ENCODE data around the gene RBM39. TPM values are rescaled to one million over a fixed set of nuclear protein-coding genes. Genes with fewer than 3 reads are reported as not detected.
"Not testable (repeated sequence)": the region's sequence is repeated elsewhere in the genome, so short reads cannot be mapped to it uniquely, and the experiment has no call there.

The RBM39 gene
- total RNA-seq, 1 experiment from 2014 or later: 494 TPM

DNA sequence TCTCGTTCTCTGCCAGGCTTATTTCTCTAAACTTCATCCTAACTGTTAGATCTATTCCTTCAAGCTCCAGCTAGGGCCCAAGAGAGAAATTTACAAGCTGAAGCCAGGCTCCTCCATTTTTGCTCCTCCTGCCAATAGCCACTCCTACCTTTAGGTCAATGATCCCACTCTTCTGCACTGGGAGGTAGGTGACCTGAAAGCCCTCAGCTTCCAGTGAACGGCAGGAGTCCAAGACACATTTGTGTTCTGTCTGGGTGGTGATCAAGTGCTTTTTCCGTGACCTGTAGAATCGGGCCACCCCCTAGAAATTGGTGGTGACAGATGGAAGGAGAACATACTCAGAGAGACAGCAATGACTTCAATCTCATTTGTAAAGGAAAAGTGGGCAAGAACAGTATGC lies 51.8 kb downstream of the RBM39 start:
- DNase-seq (ENCODE audit: extremely low read depth, low read depth): no peak

DNA sequence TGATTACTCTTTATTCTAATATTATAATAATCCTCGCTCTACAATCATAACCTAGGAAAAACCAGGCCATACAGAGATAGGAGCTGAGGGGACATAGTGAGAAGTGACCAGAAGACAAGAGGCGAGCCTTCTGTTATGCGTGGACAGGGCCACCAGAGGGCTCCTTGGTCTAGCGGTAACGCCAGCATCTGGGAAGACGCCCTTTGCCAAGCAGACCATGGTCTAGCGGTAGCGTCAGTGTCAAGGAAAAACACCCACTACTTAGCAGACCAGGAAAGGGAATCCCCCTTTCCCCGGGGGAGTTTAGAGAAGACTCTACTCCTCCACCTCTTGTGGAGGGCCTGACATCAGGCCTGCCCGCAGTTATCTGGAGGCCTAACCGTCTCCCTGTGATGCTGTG lies 55.2 kb downstream of the RBM39 start:
- DNase-seq (ENCODE audit: extremely low read depth, low read depth): not testable (repeated sequence)

DNA sequence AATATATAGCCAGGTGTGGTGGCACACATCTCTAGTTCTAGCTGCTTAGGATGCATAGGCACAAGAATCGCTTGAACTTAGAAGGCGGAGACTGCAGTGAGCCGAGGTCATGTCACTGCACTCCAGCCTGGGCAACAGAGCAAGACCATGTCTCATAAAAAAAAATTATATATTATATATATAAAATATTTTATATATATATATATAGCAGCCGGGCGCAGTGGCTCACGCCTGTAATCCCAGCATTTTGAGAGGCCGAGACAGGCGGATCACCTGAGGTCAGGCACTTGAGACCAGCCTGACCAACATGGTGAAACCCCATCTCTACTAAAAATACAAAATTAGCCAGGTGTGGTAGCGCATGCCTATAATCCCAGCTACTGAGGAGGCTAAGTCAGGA lies 56.7 kb downstream of the RBM39 start:
- not testable (repeated sequence) for DNase-seq (ENCODE audit: extremely low read depth, low read depth)

DNA sequence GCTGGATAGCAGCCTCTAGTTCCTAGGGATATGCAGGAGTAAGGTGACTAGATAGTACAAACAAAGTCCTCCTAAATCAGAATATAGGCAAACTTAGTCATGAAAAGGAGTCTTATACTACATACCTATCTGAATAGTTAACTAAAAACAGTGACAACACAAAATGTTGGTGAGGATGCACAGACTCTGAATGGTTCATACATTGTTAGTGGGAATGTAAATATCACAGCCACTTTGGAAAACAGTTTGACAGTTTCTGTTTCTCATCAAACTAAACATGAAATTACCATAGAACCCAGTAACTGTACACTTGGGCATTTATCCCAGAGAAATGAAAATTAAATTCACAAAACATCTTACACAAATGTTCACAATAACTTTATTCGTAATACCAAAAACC lies 60.1 kb downstream of the RBM39 start:
- no peak for DNase-seq (ENCODE audit: extremely low read depth, low read depth)

DNA sequence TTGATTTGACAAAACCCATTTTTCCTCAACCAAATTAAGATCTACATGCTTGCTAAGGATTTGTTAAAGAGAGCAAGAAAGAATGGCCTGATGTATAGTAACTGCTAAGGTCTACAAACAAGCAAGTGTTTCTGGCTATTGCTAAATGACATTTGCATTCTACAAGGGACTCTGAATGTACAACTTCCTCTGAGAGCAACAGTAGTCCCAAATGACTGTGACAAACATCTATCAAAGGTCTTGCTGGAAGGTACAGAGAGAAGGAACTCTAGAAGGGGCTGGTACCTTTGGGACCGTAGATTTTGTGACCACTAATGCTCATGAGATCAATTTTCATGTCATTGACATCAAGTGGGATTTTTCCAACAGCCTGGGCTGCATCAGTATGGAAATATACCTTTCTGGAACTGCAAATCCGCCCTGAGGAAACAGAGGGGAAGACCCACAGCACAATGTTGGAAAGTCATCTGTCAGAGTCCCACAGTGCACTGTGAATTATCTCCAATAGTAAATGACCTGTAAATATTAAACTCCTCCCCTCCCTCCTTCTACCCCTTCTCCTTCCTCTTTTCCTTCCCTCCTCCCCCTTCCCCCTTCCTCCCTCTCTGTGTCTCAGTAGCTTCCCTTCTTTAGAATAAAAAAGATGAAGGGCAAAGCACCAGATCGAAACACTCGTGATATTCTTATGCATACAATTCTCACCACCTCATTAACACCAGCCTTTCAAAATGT lies 61.4 kb downstream of the RBM39 start:
- DNase-seq (ENCODE audit: extremely low read depth, low read depth): no peak

DNA sequence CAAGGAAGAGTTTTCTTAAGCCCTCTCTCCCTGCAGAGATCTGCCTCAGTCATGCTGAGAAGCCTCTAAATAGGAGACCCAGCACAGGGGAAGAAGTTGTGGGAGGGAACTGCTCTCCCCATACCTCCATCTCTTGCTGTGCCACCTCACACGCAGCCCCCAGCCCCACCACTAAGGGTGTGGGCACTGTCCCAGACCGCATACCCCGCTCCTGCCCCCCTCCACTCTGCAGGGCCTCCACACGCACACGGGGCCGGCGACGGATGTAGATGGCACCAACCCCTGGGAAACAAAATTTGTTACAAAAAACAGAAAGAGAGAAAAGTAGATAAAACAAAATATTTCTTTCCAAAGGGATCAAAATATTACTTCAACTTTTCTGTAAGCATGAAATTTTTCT lies 67.1 kb downstream of the RBM39 start:
- DNase-seq (ENCODE audit: extremely low read depth, low read depth): no peak

DNA sequence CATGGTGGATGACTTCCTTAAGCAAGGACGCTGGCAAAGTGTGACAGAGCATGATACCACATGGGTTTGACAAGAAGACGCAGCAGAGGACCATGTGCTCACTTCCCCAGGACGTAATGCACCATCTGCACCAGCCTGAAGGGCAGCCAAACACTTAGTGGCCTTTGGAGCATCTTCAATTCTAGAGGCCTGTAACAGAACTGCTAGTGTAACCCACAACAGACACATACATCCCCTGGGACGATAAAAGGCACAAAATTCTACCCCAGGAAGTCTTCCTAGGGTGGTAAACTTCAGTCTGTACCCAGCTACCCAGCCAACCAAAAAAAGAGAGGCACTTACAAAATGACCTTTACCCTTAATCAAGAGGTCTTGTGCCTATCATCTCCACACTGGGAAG lies 68.2 kb downstream of the RBM39 start:
- no peak for DNase-seq (ENCODE audit: extremely low read depth, low read depth)

DNA sequence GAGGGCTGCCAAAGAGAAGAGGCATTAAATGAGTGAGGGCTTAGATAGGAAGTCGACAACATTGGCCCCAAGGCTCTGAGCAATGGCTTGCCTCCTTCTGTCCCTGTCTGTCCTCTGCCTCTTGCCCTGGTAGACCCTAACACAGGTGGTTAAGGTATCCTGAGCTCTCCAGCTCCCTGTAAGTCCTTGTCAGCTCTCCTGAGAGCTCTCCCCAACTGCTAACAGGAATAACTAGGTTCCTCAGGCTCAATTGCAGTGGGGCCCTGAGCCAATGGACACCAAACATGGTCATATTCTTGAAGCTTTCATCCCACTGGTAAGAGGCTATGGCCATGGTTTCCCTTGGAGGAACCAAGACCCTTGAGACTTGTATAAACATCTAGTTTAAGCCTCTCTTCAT lies 72.4 kb downstream of the RBM39 start:
- no peak for DNase-seq (ENCODE audit: extremely low read depth, low read depth)

DNA sequence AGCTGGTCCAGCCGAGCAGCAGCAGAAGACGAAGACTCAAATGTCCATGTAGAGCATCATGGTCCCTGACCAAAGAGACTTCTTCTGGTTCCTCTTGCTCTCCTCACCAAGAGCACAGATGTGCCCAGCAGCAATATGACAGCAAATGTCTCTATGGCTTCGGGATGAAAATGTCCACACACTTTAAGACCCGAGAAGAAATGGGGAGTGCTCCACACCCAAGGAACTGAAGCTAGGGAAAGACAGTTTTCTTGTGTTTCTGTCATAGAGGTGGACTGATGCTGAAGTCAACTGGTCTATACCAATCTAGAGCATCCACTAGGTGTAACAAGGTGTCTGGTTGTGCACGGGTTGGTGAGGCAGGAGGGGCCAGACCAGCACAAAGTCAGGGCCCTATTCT lies 72.8 kb downstream of the RBM39 start:
- DNase-seq (ENCODE audit: extremely low read depth, low read depth): no peak

DNA sequence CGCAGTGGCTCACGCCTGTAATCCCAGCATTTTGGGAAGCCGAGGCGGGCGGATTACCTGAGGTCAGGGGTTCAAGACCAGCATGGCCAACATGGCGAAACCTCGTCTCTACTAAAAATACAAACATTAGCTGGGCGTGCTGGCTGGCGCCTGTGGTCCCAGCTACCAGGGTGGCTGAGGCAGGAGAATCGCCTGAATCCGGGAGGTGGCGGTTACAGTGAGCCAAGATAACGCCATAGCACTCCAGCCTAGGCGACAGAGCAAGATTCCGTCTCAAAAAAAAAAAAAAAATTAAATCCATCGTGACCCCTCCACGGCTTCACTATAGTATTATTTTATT lies 76.1 kb downstream of the RBM39 start:
- no peak for DNase-seq (ENCODE audit: extremely low read depth, low read depth)

DNA sequence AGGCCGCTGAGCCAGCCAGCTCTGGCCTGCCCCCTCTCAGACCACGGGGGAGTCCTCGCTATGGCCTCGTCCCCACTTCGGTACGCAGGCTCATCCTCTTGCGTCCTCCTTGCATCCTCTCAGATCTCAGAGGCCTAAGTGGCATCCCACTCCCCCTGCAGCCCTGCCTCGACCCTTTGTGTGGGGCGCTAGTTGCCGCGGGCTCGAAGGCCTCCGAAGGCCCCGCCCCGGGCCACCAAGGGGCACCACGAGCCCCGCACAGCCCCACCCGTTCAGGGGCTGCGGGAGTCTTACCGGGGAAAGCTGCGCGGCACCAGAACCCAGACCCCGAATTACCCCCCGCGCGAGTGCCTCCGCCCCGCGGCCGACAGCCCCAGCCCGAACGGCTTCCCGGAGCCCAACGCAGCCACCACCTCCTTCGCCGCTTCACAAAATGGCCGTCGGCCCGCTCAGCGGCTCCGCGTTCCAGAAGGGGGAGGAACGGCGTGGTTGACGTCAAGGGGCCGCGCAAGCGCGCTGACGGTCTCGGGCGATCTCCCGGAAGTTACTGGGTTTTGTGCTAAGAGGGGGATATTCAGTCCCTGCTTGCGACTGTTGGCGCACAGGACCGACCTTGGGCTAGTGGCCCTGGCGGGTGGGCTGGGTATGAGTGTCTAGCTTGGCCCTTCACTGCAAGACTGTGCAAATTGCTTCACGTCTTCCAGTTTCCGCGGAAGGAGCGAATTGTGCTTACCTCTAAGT lies 77.4 kb downstream of the RBM39 start, which contains the start of the genes CPNE1 and RBM12:
Gene CPNE1, minus strand, starts transcription at position 435 of the 741 bp plus-strand sequence. CDS start 31,977 bp downstream, outside the sequence.
Gene RBM12, minus strand, starts transcription at position 435 of the 741 bp plus-strand sequence. CDS start 9,578 bp downstream, outside the sequence.
- peak; percentile 87 for DNase-seq (ENCODE audit: extremely low read depth, low read depth)

DNA sequence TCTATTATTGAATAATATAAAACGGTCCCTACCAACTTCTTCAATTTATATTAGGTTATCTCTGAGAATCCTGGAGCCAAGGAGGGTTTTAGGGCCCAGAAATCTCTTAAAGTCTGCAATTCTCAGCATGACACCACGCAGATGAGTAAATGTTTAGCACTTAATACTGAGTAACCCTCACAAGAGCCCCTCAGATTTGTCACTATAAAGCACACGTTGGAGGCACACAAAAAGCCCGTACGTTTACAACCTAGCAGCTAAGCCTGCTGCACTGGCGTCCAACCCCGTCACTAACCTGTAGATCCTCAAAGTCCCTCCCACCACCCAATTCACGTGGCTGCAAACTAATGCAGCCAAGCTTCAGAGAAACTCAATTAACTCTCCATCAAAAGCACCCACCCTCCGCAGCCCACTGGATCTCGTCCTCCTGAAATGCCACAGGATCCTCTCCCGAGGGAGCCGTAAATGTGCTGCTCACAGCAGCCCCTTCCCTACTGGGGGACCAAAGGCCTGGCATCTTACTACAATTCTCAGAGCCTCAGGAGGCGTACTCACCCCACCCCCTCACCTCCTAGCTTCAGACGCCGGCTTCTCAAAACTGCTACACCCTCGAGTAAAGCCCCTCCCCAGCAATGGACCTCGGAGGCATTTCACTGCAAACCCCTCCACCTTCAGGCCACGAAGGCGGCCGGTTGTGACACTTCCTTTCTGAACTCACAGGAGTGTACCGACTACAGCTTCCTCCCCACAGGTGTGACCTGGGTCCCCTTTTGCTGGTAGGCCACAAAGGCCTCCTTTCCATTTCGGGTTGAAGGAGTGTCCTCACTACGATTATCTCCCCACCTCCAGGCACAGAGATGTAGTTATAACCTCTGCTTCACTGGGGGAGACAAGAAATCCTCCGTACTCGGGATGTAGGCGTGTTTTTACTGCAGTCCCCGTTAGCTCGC lies 78.3 kb downstream of the RBM39 start:
- peak; percentile 6 for DNase-seq (ENCODE audit: extremely low read depth, low read depth)

DNA sequence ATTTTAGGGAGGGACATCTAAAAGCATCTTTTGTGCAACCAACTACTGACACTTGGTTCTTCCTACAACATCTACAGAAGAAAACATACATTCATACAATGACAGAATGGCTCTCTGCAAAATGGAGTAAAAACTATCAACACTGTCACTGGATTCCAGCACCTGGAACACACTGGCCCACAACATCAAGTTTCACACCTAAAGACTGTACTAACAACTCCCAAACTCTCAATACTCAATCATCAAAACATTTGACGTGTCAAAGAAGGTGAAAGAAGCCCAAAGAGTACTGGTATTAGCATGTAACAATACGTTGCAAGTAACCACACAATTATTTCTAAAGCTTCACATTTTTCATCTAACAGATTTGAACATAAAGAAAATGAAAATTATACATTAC lies 79.5 kb downstream of the RBM39 start:
- no peak for DNase-seq (ENCODE audit: extremely low read depth, low read depth)

DNA sequence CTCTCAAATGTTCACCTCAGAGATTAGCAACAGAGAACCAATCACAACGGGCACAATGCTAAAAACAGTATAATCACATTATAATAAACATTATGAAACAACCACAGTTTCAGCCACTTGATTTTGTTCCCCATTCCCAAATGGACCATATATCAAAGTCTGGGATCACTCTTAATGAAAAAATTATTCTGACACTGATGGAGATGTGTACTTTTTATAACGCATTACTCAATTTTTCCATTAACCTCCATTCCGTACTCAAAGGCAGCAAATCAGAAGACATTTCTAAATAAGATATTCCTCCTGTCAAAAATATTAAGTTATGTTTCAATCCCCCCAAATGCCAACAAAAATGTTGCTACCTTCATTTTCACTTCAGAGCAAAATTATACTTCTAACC lies 80.2 kb downstream of the RBM39 start:
- no peak for DNase-seq (ENCODE audit: extremely low read depth, low read depth)

DNA sequence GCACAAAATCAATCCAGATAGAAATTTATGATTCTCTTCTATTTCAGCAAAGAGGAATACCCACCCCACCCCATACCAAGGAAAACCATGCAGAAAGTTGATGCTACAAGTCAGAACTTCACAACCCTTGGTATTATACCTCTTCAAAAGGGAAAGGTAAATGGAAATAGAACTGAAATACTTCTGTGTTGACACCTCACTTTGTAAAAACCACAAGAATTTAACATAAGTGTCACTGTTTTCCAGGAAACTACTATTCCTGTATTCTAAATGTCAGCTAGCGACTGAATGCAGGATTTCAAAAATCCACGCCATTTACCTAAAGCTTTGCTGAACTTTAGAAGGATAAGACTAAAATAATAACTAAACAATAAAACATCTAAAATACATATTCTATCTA lies 81.0 kb downstream of the RBM39 start:
- no peak for DNase-seq (ENCODE audit: extremely low read depth, low read depth)

DNA sequence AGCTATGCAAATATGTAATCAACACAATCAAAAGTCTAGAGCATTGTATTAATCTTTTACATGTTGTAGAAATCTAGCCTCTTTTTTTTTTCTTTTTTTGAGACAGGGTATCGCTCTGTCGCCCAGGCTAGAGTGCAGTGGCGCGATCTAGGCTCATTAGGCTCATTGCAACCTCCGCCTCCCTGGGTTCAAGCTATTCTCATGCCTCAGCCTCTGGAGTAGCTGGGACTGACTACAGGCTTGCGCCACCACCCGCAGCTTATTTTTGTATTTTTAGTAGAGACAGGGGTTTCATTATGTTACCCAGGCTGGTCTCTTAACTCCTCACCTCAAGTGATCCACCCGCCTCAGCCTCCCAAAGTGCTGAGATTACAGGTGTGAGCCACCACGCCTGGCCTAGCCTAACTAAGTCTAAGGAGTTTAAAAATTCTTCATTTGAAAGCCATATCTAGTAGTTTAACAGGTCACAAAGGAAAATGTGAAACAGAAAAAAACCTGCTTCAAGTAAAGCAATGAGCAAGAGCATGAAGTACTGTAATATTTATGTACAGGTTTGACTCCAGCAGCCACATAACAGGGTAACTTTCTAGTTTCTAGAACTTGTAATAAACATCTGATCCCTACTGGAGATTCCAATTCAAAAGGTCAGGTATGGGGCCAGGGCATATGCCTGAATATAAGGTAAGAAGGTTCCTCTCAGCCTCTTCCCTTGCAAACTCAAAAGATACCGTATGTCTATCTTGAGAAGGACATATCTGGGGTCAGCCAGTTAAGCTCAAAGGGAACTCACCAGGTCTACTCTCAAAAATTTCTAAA lies 81.7 kb downstream of the RBM39 start:
- DNase-seq (ENCODE audit: extremely low read depth, low read depth): no peak

DNA sequence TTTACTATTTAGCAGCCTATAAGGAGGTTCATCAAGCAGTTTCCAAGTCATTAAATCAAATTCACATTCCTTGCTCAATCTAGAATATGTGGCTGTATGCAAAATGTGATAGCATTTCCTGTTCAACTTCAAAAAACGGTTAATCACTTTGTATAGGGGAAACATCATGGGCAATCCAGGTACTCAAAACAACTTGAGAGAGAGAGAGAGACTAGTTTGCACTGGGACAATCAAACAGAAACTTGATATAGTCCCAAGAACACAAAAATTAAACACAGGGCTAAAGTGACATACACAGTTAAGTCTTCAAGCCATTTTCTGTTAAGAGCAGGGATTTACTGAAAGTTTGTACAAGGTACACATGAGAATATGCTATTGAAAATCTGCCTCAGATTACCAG lies 84.8 kb downstream of the RBM39 start:
- DNase-seq (ENCODE audit: extremely low read depth, low read depth): no peak

DNA sequence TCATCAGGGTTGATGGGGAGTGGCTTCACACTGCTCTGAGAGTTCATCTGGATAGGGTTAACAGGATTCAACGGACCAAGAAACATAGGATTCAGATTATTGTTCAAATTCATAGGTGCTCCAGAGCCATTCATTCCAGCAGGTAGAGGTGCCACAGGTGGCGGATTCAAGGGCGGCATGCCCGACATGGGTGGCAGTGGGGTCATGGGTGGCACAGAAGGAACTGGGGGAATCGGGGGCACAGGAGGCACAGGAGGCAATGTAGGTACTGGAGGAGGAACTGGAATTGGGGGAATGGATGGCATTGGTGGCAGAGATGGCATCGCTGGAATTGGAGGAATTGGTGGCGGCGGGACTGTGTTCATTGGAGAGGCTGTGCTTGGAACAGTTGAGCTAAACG lies 87.6 kb downstream of the RBM39 start:
- DNase-seq (ENCODE audit: extremely low read depth, low read depth): no peak

DNA sequence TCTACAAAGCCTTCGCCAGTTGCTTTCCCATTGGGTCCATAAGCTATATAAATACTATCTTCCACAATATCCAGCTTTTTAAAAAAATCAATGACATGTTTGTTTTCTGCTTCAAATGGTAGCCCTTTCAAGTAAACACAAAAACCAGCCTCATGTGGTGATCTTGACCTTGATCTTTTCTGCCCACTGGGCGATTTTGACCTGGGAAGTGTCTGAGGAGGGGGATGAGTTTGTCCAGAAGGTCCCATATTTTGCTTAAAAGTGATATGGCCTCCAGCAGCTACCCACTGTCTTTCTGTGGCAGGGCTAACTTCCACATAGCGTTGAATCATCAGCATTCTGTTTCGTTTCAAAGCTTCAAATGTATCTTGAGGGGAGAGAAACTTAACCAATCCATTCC lies 88.2 kb downstream of the RBM39 start:
- no peak for DNase-seq (ENCODE audit: extremely low read depth, low read depth)

Measured in NCI-H460 (cell line).